ENCODE data around the gene MAGEA4.
"Not testable (repeated sequence)": the region's sequence is repeated elsewhere in the genome, so short reads cannot be mapped to it uniquely, and the experiment has no call there.

MAGEA4 gene

DNA sequence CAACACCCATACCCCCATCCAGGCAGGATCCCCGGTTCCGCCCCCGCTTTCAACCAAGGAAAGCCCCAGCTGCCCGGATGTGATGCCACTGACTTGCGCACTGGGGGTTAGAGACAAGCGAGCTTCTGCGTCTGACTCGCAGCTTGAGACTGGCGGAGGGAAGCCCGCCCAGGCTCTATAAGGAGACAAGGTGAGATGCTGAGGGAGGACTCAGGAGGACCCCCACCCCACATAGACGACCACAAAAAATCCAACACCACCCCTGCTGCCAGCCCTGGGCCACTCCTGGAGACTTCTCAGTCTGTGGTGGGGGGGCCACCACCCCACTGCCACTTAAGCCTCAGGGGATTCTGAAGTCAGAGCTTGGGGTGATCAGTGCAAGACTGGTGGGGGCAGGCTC lies at the start of gene MAGEA4:
Gene MAGEA4 (plus strand): TSS at position 110 of the 400 bp plus-strand sequence. CDS start 10,776 bp downstream, outside the sequence.
- DNase-seq, result no peak

DNA sequence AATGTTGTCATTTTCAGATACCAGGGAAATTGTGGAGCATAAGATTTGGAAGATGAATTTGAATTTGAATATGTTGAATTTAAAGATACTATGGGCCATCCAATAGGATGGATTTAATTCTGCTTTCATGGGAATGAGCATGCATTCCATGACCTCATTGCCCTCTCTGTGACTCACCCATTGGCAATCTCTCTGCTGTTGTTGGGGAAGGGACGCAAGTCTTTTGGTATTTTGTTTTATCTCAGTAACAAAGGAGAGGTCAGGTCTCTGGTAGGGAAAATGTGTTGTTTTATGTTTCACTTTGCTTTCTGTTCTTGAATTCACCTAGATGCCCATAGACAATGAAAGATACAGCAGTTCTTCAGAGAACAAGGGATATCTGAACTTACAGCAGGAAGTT lies 42.1 kb upstream of the MAGEA4 start:
- no peak for DNase-seq

- no peak for DNase-seq
These were observed 41.4 kb upstream of the MAGEA4 start for GRCh38 chrX:151871244-151871643.

DNA sequence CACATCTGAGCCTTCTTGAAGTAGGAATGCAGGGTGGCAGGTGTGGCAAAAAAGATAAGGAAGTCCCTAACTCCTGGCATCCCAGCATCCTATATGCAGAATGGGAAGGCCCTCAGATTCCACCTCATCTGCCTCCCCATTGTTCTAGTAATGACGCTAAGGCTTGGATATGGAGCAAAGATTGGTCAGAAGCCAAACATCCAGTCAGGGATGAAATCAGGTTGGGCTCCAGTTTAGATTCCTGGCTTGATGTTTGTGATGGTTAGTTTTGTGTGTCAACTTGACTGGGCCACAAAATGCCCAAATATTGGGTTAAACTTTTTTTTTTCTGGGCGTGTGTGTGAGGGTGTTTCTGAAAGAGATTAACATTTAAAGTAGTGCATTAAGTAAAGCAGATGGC lies 39.6 kb upstream of the MAGEA4 start:
- no peak for DNase-seq

GRCh38 chrX:151875270-151876026 lies 37.2 kb upstream of the MAGEA4 start:
- DNase-seq, result no peak

GRCh38 chrX:151878574-151878973 lies 34.1 kb upstream of the MAGEA4 start:
- no peak for DNase-seq

GRCh38 chrX:151879856-151880255 lies 32.8 kb upstream of the MAGEA4 start:
- no peak for DNase-seq

DNA sequence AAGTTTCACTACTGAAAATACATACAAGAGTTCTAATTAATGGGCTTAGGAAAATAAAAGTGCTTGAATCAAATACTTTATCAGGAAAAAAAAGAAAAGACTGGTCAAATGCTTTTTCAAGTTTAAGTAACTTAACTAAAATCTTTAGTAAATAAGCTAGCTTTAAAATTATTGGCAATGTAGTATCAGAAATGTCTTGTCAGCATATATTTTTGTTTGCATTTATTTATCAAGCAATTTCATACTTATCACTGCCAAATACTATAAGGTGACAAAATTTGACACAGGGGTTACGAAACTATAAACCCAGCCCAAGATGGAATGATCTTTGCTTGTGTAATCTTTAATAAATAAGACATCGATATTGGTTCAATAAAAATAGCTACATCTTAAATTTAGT lies 31.8 kb upstream of the MAGEA4 start:
- DNase-seq, result no peak

- DNase-seq, result no peak
These were observed 23.3 kb upstream of the MAGEA4 start for GRCh38 chrX:151889421-151889820.

- no peak for DNase-seq
These were observed 15.8 kb upstream of the MAGEA4 start for GRCh38 chrX:151896734-151897474.

GRCh38 chrX:151899622-151900021 lies 13.1 kb upstream of the MAGEA4 start:
- DNase-seq, result no peak

DNA sequence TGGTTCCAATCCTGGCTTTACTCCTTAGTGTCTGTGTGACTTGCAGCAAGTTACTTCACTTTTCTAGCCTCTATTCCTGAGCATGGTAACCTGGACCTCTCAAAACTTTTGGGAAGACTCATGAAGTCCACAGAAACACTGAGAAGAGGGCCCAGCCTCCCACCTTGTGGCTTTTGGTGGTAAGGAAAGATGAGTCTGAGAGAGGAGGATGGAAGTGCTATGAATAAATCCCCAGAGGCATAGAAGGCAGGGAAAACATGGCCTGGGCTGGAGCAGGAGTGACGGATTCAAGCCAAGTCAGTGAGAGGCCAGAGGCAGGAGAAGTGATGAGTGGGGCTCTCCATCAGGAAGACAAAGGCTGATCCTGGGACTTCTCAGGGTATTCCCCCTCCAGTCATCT lies 10.9 kb upstream of the MAGEA4 start:
- no peak for DNase-seq

DNA sequence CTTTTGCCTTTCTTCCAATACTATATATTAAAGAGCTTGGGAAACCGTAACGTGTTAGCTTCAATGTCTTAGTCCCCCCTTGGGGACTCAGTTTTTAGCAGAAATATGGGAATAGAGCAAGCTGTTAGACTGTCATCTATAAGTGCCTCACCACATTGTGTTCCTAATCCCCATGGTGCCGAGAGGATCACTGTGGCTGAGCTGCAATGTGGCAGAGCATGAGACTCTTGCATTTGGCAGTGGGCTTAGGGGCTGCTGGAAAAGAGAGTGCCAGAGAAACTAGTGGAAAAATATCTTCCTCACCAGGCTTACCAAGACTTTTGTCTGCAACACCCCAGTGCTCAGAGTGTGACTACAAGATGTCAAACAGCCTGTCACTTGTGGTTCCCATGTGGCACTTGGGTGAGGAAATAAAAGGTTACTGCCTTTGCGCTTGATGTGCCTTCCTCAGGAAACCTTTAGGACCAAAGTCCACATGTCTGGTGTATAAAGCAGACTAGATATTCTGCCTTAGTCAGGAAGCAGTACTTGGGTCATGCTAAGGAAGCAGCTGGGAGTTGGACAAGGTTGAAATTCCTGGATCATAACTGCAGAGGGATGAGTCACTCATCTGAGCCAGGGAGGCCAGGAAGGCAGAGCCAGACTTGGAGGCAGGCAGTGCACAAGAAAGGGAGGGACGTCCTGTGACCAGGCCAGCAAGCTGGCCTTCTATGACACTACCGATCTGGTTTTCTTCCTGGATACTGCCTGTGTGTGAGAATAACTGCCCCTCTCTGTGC lies 9.7 kb upstream of the MAGEA4 start:
- DNase-seq, result no peak

- DNase-seq, result no peak
These were observed 7.7 kb upstream of the MAGEA4 start for GRCh38 chrX:151904989-151905388.

- no peak for DNase-seq
These were observed 468 bp upstream of the MAGEA4 start for GRCh38 chrX:151912221-151912620.

DNA sequence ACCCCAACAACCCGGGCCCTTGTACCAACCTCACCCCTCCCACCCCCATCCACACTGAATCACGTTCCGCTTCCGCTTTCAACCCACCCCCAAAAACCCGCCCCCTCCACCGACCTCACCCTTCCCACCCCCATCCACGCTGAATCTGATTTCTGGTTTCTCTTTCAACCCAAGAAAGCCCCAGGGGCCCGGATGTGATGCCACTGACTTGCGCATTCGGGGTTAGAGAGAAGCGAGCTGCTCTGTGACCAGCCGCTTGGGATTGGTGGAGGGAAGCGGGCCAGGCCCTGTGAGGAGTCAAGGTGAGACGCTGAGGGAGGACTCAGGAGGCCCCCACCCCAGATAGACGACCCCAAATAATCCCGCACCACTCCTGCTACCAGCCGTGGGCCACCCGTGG lies 6.0 kb downstream of the MAGEA4 start:
- not testable (repeated sequence) for DNase-seq

DNA sequence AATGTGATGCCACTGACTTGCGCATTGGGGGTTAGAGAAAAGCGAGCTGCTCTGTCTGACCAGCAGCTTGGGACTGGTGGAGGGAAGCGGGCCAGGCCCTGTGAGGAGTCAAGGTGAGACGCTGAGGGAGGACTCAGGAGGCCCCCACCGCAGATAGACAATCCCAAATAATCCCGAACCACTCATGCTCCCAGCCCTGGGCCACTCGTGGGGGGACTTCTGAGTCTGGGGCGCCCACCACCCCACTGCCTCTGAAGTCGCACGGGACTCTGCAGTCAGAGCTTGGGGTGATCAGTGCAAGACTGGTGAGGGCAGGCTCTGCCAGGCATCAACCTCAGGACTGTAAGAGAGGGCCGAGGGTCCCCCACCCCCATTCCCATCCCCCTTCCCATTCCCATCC lies 6.9 kb downstream of the MAGEA4 start:
- no peak for DNase-seq

GRCh38 chrX:151920101-151920500 lies 7.4 kb downstream of the MAGEA4 start:
- DNase-seq, result no peak

- no peak for DNase-seq
These were observed 7.8 kb downstream of the MAGEA4 start for GRCh38 chrX:151920530-151920929.

DNA sequence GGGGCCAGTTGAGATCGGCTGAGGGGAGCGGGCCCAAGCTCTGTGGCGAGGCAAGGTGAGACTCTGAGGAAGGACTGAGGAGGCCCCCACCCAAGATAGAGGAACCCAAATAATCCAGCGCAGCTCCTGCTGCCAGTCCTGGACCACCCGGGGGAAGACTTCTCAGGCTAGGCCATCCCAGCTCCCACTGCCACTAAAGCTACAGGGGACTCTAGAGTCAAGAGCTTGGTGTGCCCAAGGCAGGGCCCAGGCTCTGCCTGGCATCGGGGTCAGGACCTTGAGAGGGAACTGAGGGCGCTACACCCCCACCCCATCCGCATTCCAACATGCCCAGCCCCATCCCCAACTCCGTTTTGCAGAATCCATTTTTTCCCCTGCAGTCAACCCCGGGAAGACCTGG lies 8.6 kb downstream of the MAGEA4 start:
- DNase-seq, result no peak

- no peak for DNase-seq
These were observed 9.2 kb downstream of the MAGEA4 start for GRCh38 chrX:151921866-151922265.

DNA sequence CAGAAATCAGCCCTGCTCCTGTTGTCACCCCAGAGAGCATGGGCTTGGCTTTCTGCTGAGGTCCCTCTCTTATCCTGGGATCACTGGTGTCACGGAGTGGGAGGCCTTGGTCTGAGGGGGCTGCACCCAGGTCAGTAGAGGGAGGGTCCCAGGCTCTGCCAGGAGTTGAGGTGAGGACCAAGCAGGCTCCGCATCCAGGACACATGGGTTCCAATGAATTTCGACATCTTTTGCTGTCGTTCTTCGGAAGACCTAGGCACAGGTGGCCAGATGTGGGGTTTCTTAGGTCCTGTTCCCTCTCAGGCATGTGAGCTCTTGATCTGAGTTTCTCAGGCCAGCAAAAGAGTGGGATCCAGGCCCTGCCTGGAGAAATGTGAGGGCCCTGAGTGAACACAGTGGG lies 10.0 kb downstream of the MAGEA4 start:
- DNase-seq, result no peak

DNA sequence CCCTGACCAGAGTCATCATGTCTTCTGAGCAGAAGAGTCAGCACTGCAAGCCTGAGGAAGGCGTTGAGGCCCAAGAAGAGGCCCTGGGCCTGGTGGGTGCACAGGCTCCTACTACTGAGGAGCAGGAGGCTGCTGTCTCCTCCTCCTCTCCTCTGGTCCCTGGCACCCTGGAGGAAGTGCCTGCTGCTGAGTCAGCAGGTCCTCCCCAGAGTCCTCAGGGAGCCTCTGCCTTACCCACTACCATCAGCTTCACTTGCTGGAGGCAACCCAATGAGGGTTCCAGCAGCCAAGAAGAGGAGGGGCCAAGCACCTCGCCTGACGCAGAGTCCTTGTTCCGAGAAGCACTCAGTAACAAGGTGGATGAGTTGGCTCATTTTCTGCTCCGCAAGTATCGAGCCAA lies 11.0 kb downstream of the MAGEA4 start:
- no peak for DNase-seq

GRCh38 chrX:151929126-151929525 lies 16.4 kb downstream of the MAGEA4 start:
- no peak for DNase-seq

Data from stimulated activated CD8-positive, alpha-beta memory T cell treated with anti-CD3 and anti-CD28 coated beads, Interleukin-4, amount 100 ng/mL, for 48 hours (primary cell).